B cell (primary cell): ENCODE data around the gene AKR7A2. TPM values are rescaled to one million over a fixed set of nuclear protein-coding genes. Genes with fewer than 3 reads are reported as not detected.

Experiments used
- ATAC-seq: fragments of 200-7000 bp; cut with Tn5 transposase; one replicate; pipeline ENCODE4 v1.10.0; 2021; ENCODE audit warnings: low read depth, mild to moderate bottlenecking, moderate number of reproducible peaks, moderate library complexity
- CTCF ChIA-PET: fragments of 350-600 bp; sonication (Branson Sonifier 250); formaldehyde crosslinking; loops from one replicate; lab custom pipeline; 2021; ENCODE audit warnings: antibody characterized with exemption, inconsistent platforms; lab: Charles Lee
- POLR2A ChIA-PET: fragments of 350-600 bp; sonication (Branson Sonifier 250); formaldehyde crosslinking; loops from one replicate; lab custom pipeline; 2021; ENCODE audit warnings: antibody characterized with exemption; lab: Charles Lee
- DNase-seq: peaks from one replicate; pipeline ENCODE4 v3.0.0; 2013
- H2AFZ ChIP-seq: 2 replicates; pipeline ENCODE4 v1.6.1; 2012; ENCODE audit warnings: mild to moderate bottlenecking, low read depth, low read length; ENCODE audit not compliant: insufficient read depth, poor library complexity, severe bottlenecking
- H3K27ac ChIP-seq, 2 donors: 1 replicate in 1 of 2; 2 replicates in 1 of 2; pipeline ENCODE4 v1.5.1; 2012 to 2013; ENCODE audit warnings: low read length in 2 of 2, mild to moderate bottlenecking in 2 of 2, moderate library complexity in 1 of 2
- H3K27me3 ChIP-seq, 4 experiments: fragments of 200-600 bp in 1 of 4; sonication (generic) in 1 of 4; replicated peaks in 1 of 4; 1 replicate in 2 of 4; 2 replicates in 2 of 4; pipeline versions ENCODE4 v1.6.1 to v1.7.0; 2013 to 2016; ENCODE audit warnings: low read length in 3 of 4, mild to moderate bottlenecking in 2 of 4, mixed read lengths in 1 of 4, moderate library complexity in 1 of 4; ENCODE audit not compliant: insufficient read depth in 4 of 4, control insufficient read depth in 3 of 4; ENCODE audit errors: control extremely low read depth in 1 of 4
- H3K36me3 ChIP-seq, 2 experiments: replicated peaks in 1 of 2; 1 replicate in 1 of 2; 2 replicates in 1 of 2; pipeline versions ENCODE4 v1.6.1 to v1.7.1; 2013; ENCODE audit warnings: low read length in 1 of 2; ENCODE audit not compliant: insufficient read depth in 2 of 2, control insufficient read depth in 1 of 2; ENCODE audit errors: control extremely low read depth in 1 of 2, extremely low read depth in 1 of 2
- H3K4me1 ChIP-seq, 2 donors: fragments of 200-600 bp in 1 of 2; sonication (generic) in 1 of 2; 1 replicate in 1 of 2; 2 replicates in 1 of 2; pipeline versions ENCODE4 v1.5.1 to v1.6.1; 2013 to 2017; ENCODE audit warnings: low read length in 2 of 2; ENCODE audit not compliant: control insufficient read depth in 2 of 2, insufficient read depth in 2 of 2
- H3K4me2 ChIP-seq: replicated peaks from 2 replicates; pipeline ENCODE3; 2012; ENCODE audit warnings: mild to moderate bottlenecking, low read depth, low read length; ENCODE audit not compliant: poor library complexity, severe bottlenecking
- H3K4me3 ChIP-seq, 5 experiments: fragments of 200-600 bp in 1 of 5; sonication (generic) in 1 of 5; 1 replicate in 3 of 5; 2 replicates in 2 of 5; pipeline versions ENCODE4 v1.5.1 to v1.7.0; 2011 to 2016; ENCODE audit warnings: low read length in 4 of 5, mild to moderate bottlenecking in 4 of 5, low read depth in 2 of 5, control low read depth in 1 of 5, moderate library complexity in 1 of 5; ENCODE audit not compliant: insufficient read depth in 1 of 5; ENCODE audit errors: control extremely low read depth in 1 of 5, extremely low read depth in 1 of 5
- H3K79me2 ChIP-seq: fragments of 200-600 bp; sonication (generic); one replicate; pipeline ENCODE4 v1.6.0; 2016; ENCODE audit warnings: low read length; ENCODE audit not compliant: control insufficient read depth, insufficient read depth
- H3K9ac ChIP-seq: fragments of 200-600 bp; sonication (generic); 2 replicates; pipeline ENCODE4 v1.6.1; 2017; ENCODE audit warnings: mild to moderate bottlenecking, low read length, moderate library complexity
- H3K9me3 ChIP-seq, 3 donors: one replicate each; pipeline versions ENCODE4 v1.6.1 to v1.7.1; 2013; ENCODE audit warnings: low read length in 2 of 3; ENCODE audit not compliant: control insufficient read depth in 2 of 3, insufficient read depth in 1 of 3; ENCODE audit errors: control extremely low read depth in 1 of 3
- H4K20me1 ChIP-seq: 2 replicates; pipeline ENCODE4 v1.6.0; 2012; ENCODE audit warnings: mild to moderate bottlenecking, low read length; ENCODE audit not compliant: insufficient read depth, control insufficient read depth, poor library complexity, severe bottlenecking
- H3K27ac Mint-ChIP-seq: one replicate; pipeline ENCODE4 v1.8.0; 2021; ENCODE audit warnings: mixed read lengths
- H3K27me3 Mint-ChIP-seq: one replicate; pipeline ENCODE4 v1.8.0; 2021; ENCODE audit warnings: mixed read lengths
- H3K4me1 Mint-ChIP-seq: one replicate; pipeline ENCODE4 v1.8.0; 2021; ENCODE audit warnings: mixed read lengths
- H3K4me3 Mint-ChIP-seq: one replicate; pipeline ENCODE4 v1.8.0; 2021; ENCODE audit warnings: mixed read lengths
- H3K9me3 Mint-ChIP-seq: one replicate; pipeline ENCODE4 v1.8.0; 2022; ENCODE audit warnings: mixed read lengths; ENCODE audit not compliant: insufficient read depth
- CTCF ChIP-seq: fragments of 200-600 bp; IDR thresholded peaks from one replicate; pipeline ENCODE4 v1.8.0; 2022; ENCODE audit warnings: antibody characterized with exemption, mild to moderate bottlenecking
- EZH2 ChIP-seq: IDR thresholded peaks from 2 replicates; pipeline ENCODE4 v1.6.1; 2012; ENCODE audit warnings: borderline replicate concordance, low read depth, mild to moderate bottlenecking, moderate library complexity, low read length; ENCODE audit not compliant: insufficient read depth, poor library complexity, severe bottlenecking
- WGBS: methylation state at CpG from one replicate; pipeline ENCODE4 v1.1.5; 2013; ENCODE audit warnings: missing lambda C conversion rate; ENCODE audit not compliant: insufficient coverage; 5-methylcytosine and 5-hydroxymethylcytosine counted together
- intact Hi-C: fragments of 100-400 bp; cut with micrococcal nuclease; formaldehyde crosslinking; loops from one replicate; pipeline ENCODE4 v1.10.0; 2022
- polyA plus RNA-seq: library from polyadenylated mRNA; depleted of rRNA; stranded (reverse); fragments of >200 nt; gene quantifications from 2 replicates; pipeline ENCODE4 v1.2.3, GENCODE V29; 2012
- total RNA-seq, 2 donors: library from RNA; stranded (reverse); fragments of 120-200 nt in 1 of 2; gene quantifications; 1 replicate in 1 of 2; 2 replicates in 1 of 2; pipeline versions ENCODE4 v1.2.3 to v1.2.4, GENCODE V29; 2013 to 2022

AKR7A2 gene
- total and polyA plus RNA-seq, 2 donors (not counting 1 experiment from before 2014, with no cell fraction given) = 23.7 to 32.1 TPM

GRCh38 chr1:19307794-19308508, 4.0 kb downstream of the AKR7A2 start:
- H3K9me3 ChIP-seq = no peaks in the 10 kb centered on the region
- 99% methylated on average over 10 of the region's 10 CpGs for WGBS
- H3K9ac ChIP-seq = no peak overlapping the region
- Mint-ChIP-seq H3K27me3 (no peaks in the 10 kb centered on the region), H3K4me1 (peaks cover 17% of the 10 kb centered on the region), H3K9me3 (no peaks in the 10 kb centered on the region), H3K4me3 (no peak overlapping the region), H3K27ac (no peak overlapping the region)
- H4K20me1 ChIP-seq = peaks cover 6% of the 10 kb centered on the region
- no peak for DNase-seq
- no peak overlapping the region for H2AFZ ChIP-seq
- no peaks in the 10 kb centered on the region for H3K27me3 ChIP-seq
- no peak overlapping the region for H3K4me3 ChIP-seq
- H3K36me3 ChIP-seq = peaks cover 5 to 47% of the 10 kb centered on the region in 2 experiments
- H3K79me2 ChIP-seq = peaks cover 12% of the 10 kb centered on the region
- H3K4me1 ChIP-seq = peaks cover 13 to 16% of the 10 kb centered on the region in 2 donors
- H3K4me2 ChIP-seq = no peak overlapping the region
- TF ChIP-seq EZH2 (no peak), CTCF (no peak)
- no peak for ATAC-seq
- CTCF ChIA-PET = no interaction called here
- intact Hi-C loops = no loop called here
- H3K27ac ChIP-seq = no peak overlapping the region
- POLR2A ChIA-PET = interaction anchor here (0.7 kb wide), 1 partner anchor 14 kb away, joined by 3 read pairs; no protein-coding TSS in a partner anchor

GRCh38 chr1:19306941-19307340, 5.0 kb downstream of the AKR7A2 start:
- Histone ChIP-seq H3K79me2 (peaks cover 12% of the 10 kb centered on the region), H3K36me3 (peaks cover 6 to 51% of the 10 kb centered on the region in 2 experiments), H3K9me3 (no peaks in the 10 kb centered on the region), H4K20me1 (peaks cover 6% of the 10 kb centered on the region), H3K27me3 (no peaks in the 10 kb centered on the region), H3K27ac (no peak overlapping the region), H3K4me2 (no peak overlapping the region), H3K4me3 (no peak overlapping the region), H3K4me1 (peaks cover 9 to 10% of the 10 kb centered on the region in 2 donors), H3K9ac (no peak overlapping the region), H2AFZ (no peak overlapping the region)
- CTCF ChIA-PET = no interaction called here
- 94% methylated on average over 3 of the region's 6 CpGs for WGBS
- Mint-ChIP-seq H3K4me3 (no peak overlapping the region), H3K27ac (no peak overlapping the region), H3K4me1 (peaks cover 13% of the 10 kb centered on the region), H3K27me3 (no peaks in the 10 kb centered on the region), H3K9me3 (no peaks in the 10 kb centered on the region)
- TF ChIP-seq EZH2 = no peak
- TF ChIP-seq CTCF = no peak
- DNase-seq = no peak
- intact Hi-C loops = no loop called here
- POLR2A ChIA-PET = no interaction called here
- no peak for ATAC-seq
